GM18498 (cell line): Measurements from ENCODE around the gene AQP4.

ENCODE experiments used
- ATAC-seq: cut with Tn5 transposase; IDR thresholded peaks from one replicate; pipeline ENCODE4 v1.9.1; 2021; ENCODE audit warnings: mild to moderate bottlenecking, moderate library complexity; ENCODE audit not compliant: unreplicated experiment

Gene AQP4, protein sequence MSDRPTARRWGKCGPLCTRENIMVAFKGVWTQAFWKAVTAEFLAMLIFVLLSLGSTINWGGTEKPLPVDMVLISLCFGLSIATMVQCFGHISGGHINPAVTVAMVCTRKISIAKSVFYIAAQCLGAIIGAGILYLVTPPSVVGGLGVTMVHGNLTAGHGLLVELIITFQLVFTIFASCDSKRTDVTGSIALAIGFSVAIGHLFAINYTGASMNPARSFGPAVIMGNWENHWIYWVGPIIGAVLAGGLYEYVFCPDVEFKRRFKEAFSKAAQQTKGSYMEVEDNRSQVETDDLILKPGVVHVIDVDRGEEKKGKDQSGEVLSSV

GRCh38 chr18:26865557-26865956 is at the start of gene AQP4:
Gene AQP4 (minus strand): TSS chr18:26865707. CDS start chr18:26865689, 18 bp downstream.
- ATAC-seq = no peak

GRCh38 chr18:26911840-26912239 is 46.3 kb upstream of the AQP4 start:
- no peak for ATAC-seq

- ATAC-seq = no peak
Measured at GRCh38 chr18:26909599-26910290, 44.2 kb upstream of the AQP4 start.

DNA sequence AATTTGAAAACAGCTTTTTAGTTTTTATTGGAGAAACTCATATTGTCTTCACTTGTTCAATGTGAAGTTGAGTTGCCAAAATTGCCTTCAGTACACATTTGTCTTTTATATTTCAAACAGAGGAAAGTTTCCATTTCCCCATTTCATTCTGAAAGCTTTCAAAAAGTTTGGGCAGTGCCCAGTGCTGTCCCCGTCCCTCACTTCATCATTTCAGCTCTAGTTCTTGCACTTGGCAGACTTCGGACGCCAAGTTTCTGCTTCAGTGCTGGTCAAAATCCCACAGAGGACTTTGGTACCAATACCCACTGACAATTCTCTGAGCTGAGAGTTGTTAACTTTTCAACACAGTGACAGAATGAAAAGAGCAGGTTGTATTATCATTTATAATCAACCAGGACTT is 43.4 kb upstream of the AQP4 start:
- no peak for ATAC-seq

DNA sequence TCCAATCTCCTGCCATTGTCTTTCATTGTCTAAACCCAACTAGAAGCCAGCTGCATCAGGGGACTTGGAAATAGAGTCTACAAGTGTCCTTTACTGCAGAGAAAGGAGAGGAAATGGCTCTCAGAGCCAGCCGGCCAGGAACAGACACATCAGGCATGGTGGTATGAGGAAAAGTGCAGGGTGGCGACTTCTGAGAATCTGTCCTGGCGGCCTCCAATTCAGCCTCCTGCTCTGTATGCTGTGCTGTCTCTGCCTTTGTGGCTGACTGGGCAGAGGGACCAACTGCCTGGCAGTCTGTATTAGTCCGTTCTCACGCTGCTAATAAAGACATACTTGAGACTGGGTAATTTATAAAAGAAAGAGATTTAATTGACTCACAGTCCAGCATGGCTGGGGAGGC is 36.8 kb upstream of the AQP4 start:
- ATAC-seq = no peak

- ATAC-seq = no peak
Measured at GRCh38 chr18:26901020-26901419, 35.5 kb upstream of the AQP4 start.

GRCh38 chr18:26894426-26894825 is 28.9 kb upstream of the AQP4 start:
- ATAC-seq = no peak

DNA sequence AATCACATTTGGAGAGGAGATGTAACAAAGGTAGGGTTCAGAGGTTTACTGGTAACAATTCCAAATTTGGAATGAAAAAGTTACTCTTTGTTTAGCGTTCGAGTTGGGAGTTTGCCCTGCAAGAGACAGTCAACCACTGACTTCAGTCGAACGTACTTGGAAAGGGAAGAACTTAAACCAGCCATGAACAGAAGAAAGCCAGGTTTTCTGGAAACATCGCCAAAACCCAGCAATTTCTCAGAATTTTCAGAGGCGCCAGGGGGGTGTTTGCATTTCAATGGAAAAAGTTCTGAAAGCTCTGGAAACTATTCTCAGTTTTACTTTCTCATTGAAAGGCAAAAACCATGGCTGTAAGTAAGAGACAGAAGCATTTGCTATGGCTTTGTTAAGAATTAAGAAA is 28.5 kb upstream of the AQP4 start:
- no peak for ATAC-seq

DNA sequence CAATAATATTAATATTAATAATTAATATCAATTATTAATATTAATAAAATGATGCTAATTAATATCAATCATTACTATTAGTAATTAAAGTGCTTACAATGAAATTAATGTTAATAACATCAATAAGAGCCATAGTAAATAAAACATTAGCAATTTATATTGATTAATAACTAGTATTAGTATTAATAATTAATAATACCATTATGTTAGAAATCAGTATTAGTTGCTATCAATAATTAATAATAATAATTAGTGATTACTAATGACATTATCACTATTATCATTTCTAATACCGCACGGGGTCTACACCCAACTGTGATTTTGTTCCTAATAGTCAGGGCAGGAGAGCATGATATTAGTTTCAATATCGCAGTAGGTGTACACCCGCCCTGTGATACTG is 22.8 kb upstream of the AQP4 start:
- no peak for ATAC-seq

GRCh38 chr18:26875040-26875654 is 9.6 kb upstream of the AQP4 start:
- no peak for ATAC-seq

- no peak for ATAC-seq
Measured at GRCh38 chr18:26874283-26874682, 8.8 kb upstream of the AQP4 start.

DNA sequence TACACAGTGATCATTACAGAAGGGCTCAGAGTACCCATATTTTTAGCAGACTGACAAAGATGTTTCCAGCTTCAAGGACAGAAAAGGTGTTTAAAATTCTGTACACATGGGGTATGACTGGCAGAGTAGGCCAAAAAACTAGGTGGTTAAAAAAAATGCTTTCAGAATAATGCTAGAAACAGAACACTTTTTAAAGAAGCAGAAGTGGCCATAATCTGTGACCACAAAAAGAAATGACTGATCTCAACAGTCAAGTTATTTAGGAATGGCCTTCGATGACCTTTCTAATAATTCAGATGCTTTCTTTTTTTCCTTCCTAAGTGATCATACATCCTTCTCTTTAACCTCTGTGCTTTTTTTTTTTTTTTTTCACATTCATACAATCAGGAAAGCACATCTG is 4.1 kb upstream of the AQP4 start:
- no peak for ATAC-seq

DNA sequence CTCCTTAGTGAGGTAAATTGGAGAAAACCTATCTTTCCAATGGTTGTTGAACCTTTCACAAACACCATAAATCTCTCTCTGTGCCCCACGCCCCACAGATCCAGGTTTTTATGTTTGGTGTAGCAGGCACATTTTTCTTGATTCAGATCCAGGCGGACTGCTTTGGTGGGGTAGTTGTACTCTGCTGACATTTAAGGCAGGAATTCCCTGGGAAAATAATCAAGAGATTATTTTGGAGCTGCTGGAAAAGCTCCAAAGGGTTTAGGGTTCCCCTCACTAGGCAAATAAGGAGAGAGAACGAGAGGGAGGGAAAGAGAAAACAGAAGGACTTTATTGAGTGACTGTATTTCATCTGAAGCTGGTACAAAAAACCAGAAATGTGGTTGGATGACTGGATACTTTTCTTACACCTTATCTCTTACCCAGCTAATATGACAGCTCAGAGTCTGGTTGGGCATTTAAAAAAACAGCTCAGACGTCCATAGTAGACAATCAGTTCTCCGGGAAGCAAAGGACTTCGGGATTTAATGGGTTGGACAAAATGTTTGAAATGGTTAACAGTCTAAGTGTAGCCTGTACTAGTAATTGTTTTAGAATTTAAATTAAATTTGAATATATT is 3.6 kb upstream of the AQP4 start:
- no peak for ATAC-seq

- ATAC-seq = no peak
Measured at GRCh38 chr18:26867471-26867870, 2.0 kb upstream of the AQP4 start.

DNA sequence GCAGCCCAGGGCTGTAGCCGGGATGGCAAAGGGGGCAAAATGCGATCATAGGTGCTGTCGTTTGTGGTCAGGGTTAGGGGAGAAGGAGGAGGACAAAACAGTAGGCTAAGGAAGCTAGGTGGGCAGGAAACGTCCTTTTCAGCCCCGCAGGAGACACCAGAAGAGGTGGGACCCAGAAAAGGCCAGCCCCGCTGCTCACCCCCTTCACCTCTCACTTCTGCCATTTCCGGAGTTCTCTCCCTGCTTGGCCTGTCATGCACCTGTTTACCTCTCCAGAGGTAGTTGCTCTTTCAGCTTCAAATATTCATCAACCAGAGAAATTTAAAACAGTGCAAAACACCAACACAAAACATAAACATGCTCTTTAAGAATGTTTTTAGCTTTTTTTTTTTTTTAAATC is 849 bp downstream of the AQP4 start:
- no peak for ATAC-seq

- no peak for ATAC-seq
Measured at GRCh38 chr18:26863921-26864497, 1.5 kb downstream of the AQP4 start.

- ATAC-seq = no peak
Measured at GRCh38 chr18:26863122-26863879, 2.2 kb downstream of the AQP4 start.

- no peak for ATAC-seq
Measured at GRCh38 chr18:26862084-26862483, 3.4 kb downstream of the AQP4 start.

DNA sequence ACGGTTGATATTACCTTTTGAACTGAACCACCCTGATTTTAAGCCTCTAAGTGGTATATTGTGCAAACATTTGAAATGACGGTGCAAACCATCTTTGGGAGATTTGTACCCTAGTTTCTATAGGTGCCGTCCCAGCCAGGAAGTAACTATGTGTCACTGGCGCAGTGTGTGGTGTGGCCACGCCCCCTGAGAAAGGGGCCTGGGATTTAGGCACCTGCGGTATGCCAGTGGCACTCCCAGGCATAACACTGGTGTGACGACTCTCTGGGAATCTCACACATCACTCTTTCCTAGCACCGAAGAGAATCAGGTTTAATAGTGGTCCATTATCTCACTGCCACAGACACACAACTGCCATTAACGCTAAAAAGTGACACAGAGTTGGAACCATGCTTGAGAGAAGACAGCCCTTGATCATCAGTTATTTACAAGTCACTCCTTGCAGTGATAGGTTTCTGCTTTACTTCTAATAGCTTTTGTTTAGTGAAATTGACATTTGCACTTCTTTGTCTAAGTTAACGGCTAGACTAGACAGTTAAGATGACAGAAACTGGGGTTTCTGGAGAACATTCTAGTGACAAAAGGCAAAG is 11.1 kb downstream of the AQP4 start:
- no peak for ATAC-seq

GRCh38 chr18:26853401-26853800 is 12.1 kb downstream of the AQP4 start:
- no peak for ATAC-seq
